GM23338 (cell line): Measurements from ENCODE around the gene RDH5. TPM values are rescaled to one million over a fixed set of nuclear protein-coding genes. Genes with fewer than 3 reads are reported as not detected.

Experiments
- ATAC-seq: fragments of 200-7000 bp; cut with Tn5 transposase; 3 replicates; pipeline ENCODE4 v1.9.1; 2020
- DNase-seq: peaks from one replicate; pipeline ENCODE4 v3.0.0-alpha.2; 2015; ENCODE audit warnings: low spot score
- H2AFZ ChIP-seq: fragments of 200-600 bp; sonication (generic); 2 replicates; pipeline ENCODE4 v1.8.0; 2016; ENCODE audit warnings: antibody characterized with exemption, mild to moderate bottlenecking, moderate library complexity
- H3F3A ChIP-seq: fragments of 200-600 bp; sonication (generic); replicated peaks from 2 replicates; pipeline ENCODE4 v1.8.0; 2017; ENCODE audit warnings: antibody characterized with exemption, mixed run types, low read depth
- H3K27ac ChIP-seq: fragments of 200-600 bp; sonication (generic); 2 replicates; pipeline ENCODE4 v1.6.1; 2016; ENCODE audit warnings: low read depth
- H3K27me3 ChIP-seq: fragments of 200-600 bp; sonication (generic); 2 replicates; pipeline ENCODE4 v1.8.0; 2016; ENCODE audit warnings: mild to moderate bottlenecking, mixed run types, moderate library complexity; ENCODE audit not compliant: insufficient read depth
- H3K36me3 ChIP-seq: fragments of 200-600 bp; sonication (generic); 2 replicates; pipeline ENCODE4 v1.8.0; 2016; ENCODE audit warnings: mild to moderate bottlenecking; ENCODE audit not compliant: insufficient read depth
- H3K4me1 ChIP-seq: fragments of 200-600 bp; sonication (generic); 2 replicates; pipeline ENCODE4 v1.8.0; 2016; ENCODE audit warnings: mild to moderate bottlenecking, moderate library complexity; ENCODE audit not compliant: insufficient read depth
- H3K4me2 ChIP-seq: fragments of 200-600 bp; sonication (generic); 2 replicates; pipeline ENCODE4 v1.7.1; 2017; ENCODE audit warnings: mixed run types
- H3K4me3 ChIP-seq: fragments of 200-600 bp; sonication (generic); 2 replicates; pipeline ENCODE4 v1.6.1; 2016; ENCODE audit warnings: mixed run types
- H3K79me2 ChIP-seq: fragments of 200-600 bp; sonication (generic); replicated peaks from 2 replicates; pipeline ENCODE4 v1.8.0; 2017; ENCODE audit warnings: mild to moderate bottlenecking; ENCODE audit not compliant: insufficient read depth
- H3K9me2 ChIP-seq: fragments of 200-600 bp; sonication (generic); 2 replicates; pipeline ENCODE4 v1.8.0; 2017; ENCODE audit not compliant: insufficient read depth
- H4K20me1 ChIP-seq: fragments of 200-600 bp; sonication (generic); replicated peaks from 2 replicates; pipeline ENCODE4 v1.8.0; 2017; ENCODE audit warnings: mild to moderate bottlenecking; ENCODE audit not compliant: insufficient read depth
- H3K27ac Mint-ChIP-seq: 2 replicates; pipeline ENCODE4 v1.8.0; 2020; ENCODE audit warnings: inconsistent platforms, mild to moderate bottlenecking, moderate library complexity, mixed read lengths
- H3K27me3 Mint-ChIP-seq: 3 replicates; pipeline ENCODE4 v1.8.0; 2022; ENCODE audit warnings: low read depth, mild to moderate bottlenecking, moderate library complexity, mixed read lengths, inconsistent platforms; ENCODE audit not compliant: insufficient read depth, poor library complexity
- H3K36me3 Mint-ChIP-seq: 3 replicates; pipeline ENCODE4 v1.8.0; 2021; ENCODE audit warnings: low read depth, mild to moderate bottlenecking, inconsistent platforms, moderate library complexity, mixed read lengths
- H3K4me1 Mint-ChIP-seq: 3 replicates; pipeline ENCODE4 v1.8.0; 2020; ENCODE audit warnings: mild to moderate bottlenecking, inconsistent platforms, mixed read lengths
- H3K4me3 Mint-ChIP-seq: 3 replicates; pipeline ENCODE4 v1.8.0; 2021; ENCODE audit warnings: moderate library complexity, mild to moderate bottlenecking, inconsistent platforms, mixed read lengths
- H3K9me3 Mint-ChIP-seq: 3 replicates; pipeline ENCODE4 v1.8.0; 2020; ENCODE audit warnings: moderate library complexity, mild to moderate bottlenecking, inconsistent platforms, mixed read lengths
- CREB1 ChIP-seq: fragments of 250-450 bp; sonication (Bioruptor Pico); IDR thresholded peaks from 2 replicates; pipeline ENCODE4 v1.5.0; 2020; ENCODE audit warnings: low read depth, mild to moderate bottlenecking, moderate library complexity
- CTCF ChIP-seq, 2 experiments: fragments of 200-600 bp in 1 of 2; sonication (generic) in 1 of 2; conservative IDR thresholded peaks; 2 replicates each; pipeline versions ENCODE4 v1.5.1 to v1.6.1; 2016 to 2017; ENCODE audit warnings: antibody characterized with exemption in 2 of 2, low read depth in 2 of 2, mild to moderate bottlenecking in 2 of 2, moderate library complexity in 1 of 2
- ETS1 ChIP-seq: IDR thresholded peaks from 2 replicates; pipeline ENCODE4 v1.6.1; 2016; ENCODE audit warnings: antibody characterized with exemption
- EZH2 ChIP-seq: fragments of 200-600 bp; sonication (generic); IDR thresholded peaks from one replicate; pipeline ENCODE4 v1.8.0; 2017; ENCODE audit warnings: antibody characterized with exemption, mild to moderate bottlenecking, low read depth; ENCODE audit not compliant: unreplicated experiment
- EZH2phosphoT487 ChIP-seq: fragments of 200-600 bp; sonication (generic); IDR thresholded peaks from one replicate; pipeline ENCODE4 v1.8.1; 2018; ENCODE audit warnings: antibody characterized with exemption; ENCODE audit not compliant: unreplicated experiment
- JUNB ChIP-seq: IDR thresholded peaks from one replicate; pipeline ENCODE4 v1.6.1; 2016; ENCODE audit warnings: antibody characterized with exemption; ENCODE audit not compliant: unreplicated experiment
- NANOG ChIP-seq: IDR thresholded peaks from 2 replicates; pipeline ENCODE4 v1.6.1; 2016; ENCODE audit warnings: antibody characterized with exemption, borderline replicate concordance
- POLR2AphosphoS5 ChIP-seq: IDR thresholded peaks from 2 replicates; pipeline ENCODE4 v1.6.1; 2016; ENCODE audit warnings: antibody characterized with exemption, low read depth
- REST ChIP-seq: IDR thresholded peaks from one replicate; pipeline ENCODE4 v1.6.1; 2018; ENCODE audit warnings: antibody characterized with exemption; ENCODE audit not compliant: unreplicated experiment
- STAT1 ChIP-seq: IDR thresholded peaks from one replicate; pipeline ENCODE4 v1.6.1; 2016; ENCODE audit warnings: antibody characterized with exemption; ENCODE audit not compliant: unreplicated experiment
- ZNF114 ChIP-seq: fragments of 250-450 bp; sonication (Bioruptor Pico); IDR thresholded peaks from 2 replicates; pipeline ENCODE4 v1.5.0; 2020; ENCODE audit warnings: mild to moderate bottlenecking, moderate library complexity
- ZNF331 ChIP-seq: fragments of 250-450 bp; sonication (Bioruptor Pico); IDR thresholded peaks from 2 replicates; pipeline ENCODE4 v1.5.0; 2020; ENCODE audit warnings: low read depth, mild to moderate bottlenecking, moderate library complexity
- ZNF462 ChIP-seq: fragments of 250-450 bp; sonication (Bioruptor Pico); IDR thresholded peaks from 2 replicates; pipeline ENCODE4 v1.5.0; 2020; ENCODE audit warnings: mild to moderate bottlenecking, moderate library complexity
- polyA plus RNA-seq: library from polyadenylated mRNA; unstranded; fragments of >200 nt; fragmentation: Nextera tagmentation; extraction: Ambion mirVana; gene quantifications from 2 replicates; pipeline ENCODE4 v1.2.1, GENCODE V29; 2016
- total RNA-seq: library from RNA; depleted of rRNA; stranded (reverse); fragments of >200 nt; shearing (Covaris generic); gene quantifications from 2 replicates; pipeline ENCODE4 v1.2.3, GENCODE V29; 2014

The RDH5 gene
- total and polyA plus RNA-seq, 2 experiments from 2014 or later: 3.9 to 7.5 TPM

- Histone ChIP-seq H3K4me3 (no peak overlapping the region), H3K36me3 (no peaks in the 10 kb centered on the region), H3K27me3 (no peaks in the 10 kb centered on the region), H3K9me2 (no peaks in the 10 kb centered on the region), H2AFZ (no peak overlapping the region), H3F3A (no peaks in the 10 kb centered on the region), H4K20me1 (no peaks in the 10 kb centered on the region), H3K4me2 (no peak overlapping the region), H3K79me2 (no peaks in the 10 kb centered on the region), H3K27ac (no peak overlapping the region), H3K4me1 (no peaks in the 10 kb centered on the region)
- ATAC-seq (no peak), DNase-seq (no peak)
- H3K9me3 Mint-ChIP-seq: no peaks in the 10 kb centered on the region
- H3K4me3 Mint-ChIP-seq: no peak overlapping the region
- H3K27me3 Mint-ChIP-seq: peaks cover 2% of the 10 kb centered on the region
- no peak overlapping the region for H3K27ac Mint-ChIP-seq
- TF ChIP-seq CTCF (conservative IDR thresholded peaks at IDR 0.05; ENCODE audit: low read depth in 2 of 2) (no peak), REST (no peak), STAT1 (no peak), ETS1 (no peak), EZH2phosphoT487 (no peak), NANOG (no peak), JUNB (no peak), ZNF114 (CRISPR knock-in tag) (no peak), CREB1 (no peak), EZH2 (no peak), ZNF462 (CRISPR knock-in tag) (no peak), ZNF331 (CRISPR knock-in tag) (no peak), POLR2AphosphoS5 (no peak)
- H3K4me1 Mint-ChIP-seq: no peaks in the 10 kb centered on the region; the same call in 2 of the 3 replicates
- no peaks in the 10 kb centered on the region for H3K36me3 Mint-ChIP-seq
These were observed 44.5 kb upstream of the RDH5 start for GRCh38 chr12:55675666-55676065.
